ENCODE measurements around the gene KCNJ18.
"Not testable (repeated sequence)": the region's sequence is repeated elsewhere in the genome, so short reads cannot be mapped to it uniquely, and the experiment has no call there.

Gene KCNJ18

GRCh38 chr17:21744621-21745020, 52.3 kb downstream of the KCNJ18 start:
- not testable (repeated sequence) for H3K4me3 ChIP-seq (ENCODE audit: low read length in 2 of 2); H3K9me3 ChIP-seq (ENCODE audit: control insufficient read depth in 2 of 2, low read length in 2 of 2); H3K9ac ChIP-seq (ENCODE audit: low read depth in 1 of 2, low read length in 2 of 2); H3K36me3 ChIP-seq (ENCODE audit: control insufficient read depth in 2 of 2, insufficient read depth in 2 of 2, low read length in 2 of 2); H3K4me1 ChIP-seq (ENCODE audit: control insufficient read depth in 2 of 2, insufficient read depth in 2 of 2, low read length in 2 of 2); H3K27me3 ChIP-seq (ENCODE audit: control insufficient read depth in 2 of 2, insufficient read depth in 2 of 2, low read length in 2 of 2); H3K27ac ChIP-seq (ENCODE audit: low read depth in 2 of 2, low read length in 2 of 2)

GRCh38 chr17:21745385-21746054, 53.2 kb downstream of the KCNJ18 start:
- H3K27ac ChIP-seq (ENCODE audit: low read depth in 2 of 2, low read length in 2 of 2); H3K9me3 ChIP-seq (ENCODE audit: control insufficient read depth in 2 of 2, low read length in 2 of 2); H3K4me3 ChIP-seq (ENCODE audit: low read length in 2 of 2); H3K27me3 ChIP-seq (ENCODE audit: control insufficient read depth in 2 of 2, insufficient read depth in 2 of 2, low read length in 2 of 2); H3K9ac ChIP-seq (ENCODE audit: low read depth in 1 of 2, low read length in 2 of 2); H3K4me1 ChIP-seq (ENCODE audit: control insufficient read depth in 2 of 2, insufficient read depth in 2 of 2, low read length in 2 of 2); H3K36me3 ChIP-seq (ENCODE audit: control insufficient read depth in 2 of 2, insufficient read depth in 2 of 2, low read length in 2 of 2): not testable (repeated sequence)

GRCh38 chr17:21746415-21746814, 54.1 kb downstream of the KCNJ18 start:
- not testable (repeated sequence) for H3K27ac ChIP-seq (ENCODE audit: low read depth in 2 of 2, low read length in 2 of 2); H3K9me3 ChIP-seq (ENCODE audit: control insufficient read depth in 2 of 2, low read length in 2 of 2); H3K4me3 ChIP-seq (ENCODE audit: low read length in 2 of 2); H3K36me3 ChIP-seq (ENCODE audit: control insufficient read depth in 2 of 2, insufficient read depth in 2 of 2, low read length in 2 of 2); H3K27me3 ChIP-seq (ENCODE audit: control insufficient read depth in 2 of 2, insufficient read depth in 2 of 2, low read length in 2 of 2); H3K9ac ChIP-seq (ENCODE audit: low read depth in 1 of 2, low read length in 2 of 2); H3K4me1 ChIP-seq (ENCODE audit: control insufficient read depth in 2 of 2, insufficient read depth in 2 of 2, low read length in 2 of 2)

GRCh38 chr17:21747195-21747915, 55.0 kb downstream of the KCNJ18 start:
- H3K9ac ChIP-seq (ENCODE audit: low read depth in 1 of 2, low read length in 2 of 2); H3K27me3 ChIP-seq (ENCODE audit: control insufficient read depth in 2 of 2, insufficient read depth in 2 of 2, low read length in 2 of 2); H3K4me1 ChIP-seq (ENCODE audit: control insufficient read depth in 2 of 2, insufficient read depth in 2 of 2, low read length in 2 of 2); H3K4me3 ChIP-seq (ENCODE audit: low read length in 2 of 2); H3K9me3 ChIP-seq (ENCODE audit: control insufficient read depth in 2 of 2, low read length in 2 of 2); H3K36me3 ChIP-seq (ENCODE audit: control insufficient read depth in 2 of 2, insufficient read depth in 2 of 2, low read length in 2 of 2); H3K27ac ChIP-seq (ENCODE audit: low read depth in 2 of 2, low read length in 2 of 2): not testable (repeated sequence)

- H3K9me3 ChIP-seq (ENCODE audit: control insufficient read depth in 2 of 2, low read length in 2 of 2); H3K9ac ChIP-seq (ENCODE audit: low read depth in 1 of 2, low read length in 2 of 2); H3K4me1 ChIP-seq (ENCODE audit: control insufficient read depth in 2 of 2, insufficient read depth in 2 of 2, low read length in 2 of 2); H3K27ac ChIP-seq (ENCODE audit: low read depth in 2 of 2, low read length in 2 of 2); H3K27me3 ChIP-seq (ENCODE audit: control insufficient read depth in 2 of 2, insufficient read depth in 2 of 2, low read length in 2 of 2); H3K36me3 ChIP-seq (ENCODE audit: control insufficient read depth in 2 of 2, insufficient read depth in 2 of 2, low read length in 2 of 2); H3K4me3 ChIP-seq (ENCODE audit: low read length in 2 of 2): not testable (repeated sequence)
Observed at GRCh38 chr17:21748686-21749085, 56.4 kb downstream of the KCNJ18 start.

- H3K27me3 ChIP-seq (ENCODE audit: control insufficient read depth in 2 of 2, insufficient read depth in 2 of 2, low read length in 2 of 2); H3K36me3 ChIP-seq (ENCODE audit: control insufficient read depth in 2 of 2, insufficient read depth in 2 of 2, low read length in 2 of 2); H3K9me3 ChIP-seq (ENCODE audit: control insufficient read depth in 2 of 2, low read length in 2 of 2); H3K9ac ChIP-seq (ENCODE audit: low read depth in 1 of 2, low read length in 2 of 2); H3K27ac ChIP-seq (ENCODE audit: low read depth in 2 of 2, low read length in 2 of 2); H3K4me1 ChIP-seq (ENCODE audit: control insufficient read depth in 2 of 2, insufficient read depth in 2 of 2, low read length in 2 of 2); H3K4me3 ChIP-seq (ENCODE audit: low read length in 2 of 2): not testable (repeated sequence)
Observed at GRCh38 chr17:21749696-21750531, 57.6 kb downstream of the KCNJ18 start.

- H3K4me1 ChIP-seq (ENCODE audit: control insufficient read depth in 2 of 2, insufficient read depth in 2 of 2, low read length in 2 of 2); H3K27ac ChIP-seq (ENCODE audit: low read depth in 2 of 2, low read length in 2 of 2); H3K4me3 ChIP-seq (ENCODE audit: low read length in 2 of 2); H3K9ac ChIP-seq (ENCODE audit: low read depth in 1 of 2, low read length in 2 of 2); H3K9me3 ChIP-seq (ENCODE audit: control insufficient read depth in 2 of 2, low read length in 2 of 2); H3K27me3 ChIP-seq (ENCODE audit: control insufficient read depth in 2 of 2, insufficient read depth in 2 of 2, low read length in 2 of 2); H3K36me3 ChIP-seq (ENCODE audit: control insufficient read depth in 2 of 2, insufficient read depth in 2 of 2, low read length in 2 of 2): not testable (repeated sequence)
Observed at GRCh38 chr17:21751111-21751510, 58.8 kb downstream of the KCNJ18 start.

All from mucosa of rectum (tissue), 2 donors.